ENCODE measurements around the gene ANKAR.

DNA sequence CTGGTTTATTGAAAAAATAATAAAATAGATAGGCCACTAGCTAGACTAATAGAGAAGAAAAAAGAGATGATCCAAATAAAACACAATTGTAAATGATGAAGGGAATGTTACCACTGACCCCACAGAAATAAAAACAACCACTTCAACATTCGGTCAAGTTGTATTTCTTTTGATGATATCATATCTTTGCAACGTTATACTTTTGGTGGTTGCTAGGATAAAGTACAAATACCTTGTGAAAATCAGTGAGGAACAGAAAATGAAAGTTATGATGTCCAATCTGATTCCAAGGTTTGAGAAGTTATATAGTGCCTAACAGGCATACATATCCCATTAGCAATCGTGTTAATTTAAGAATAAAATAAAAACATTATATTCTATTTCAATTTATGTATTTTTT lies 19.8 kb upstream of the ANKAR start:
- TF ChIP-seq ARNT (IDR thresholded peaks at IDR 0.05) (no peak), ELF4 (IDR thresholded peaks at IDR 0.05) (no peak), SP1 (IDR thresholded peaks at IDR 0.05) (no peak), FOXM1 (IDR thresholded peaks at IDR 0.05; ENCODE audit: borderline replicate concordance) (no peak), ZNF384 (IDR thresholded peaks at IDR 0.05) (no peak)
